PC-9 (cell line): ENCODE measurements around the gene RAB35.

Source experiments
- CTCF ChIP-seq: fragments of 200-600 bp; sonication (generic); conservative IDR thresholded peaks from 2 replicates; pipeline ENCODE4 v1.6.1; 2017; ENCODE audit warnings: mixed run types, antibody characterized with exemption, mild to moderate bottlenecking, moderate library complexity
- EZH2 ChIP-seq: fragments of 200-600 bp; sonication (generic); IDR thresholded peaks from 2 replicates; pipeline ENCODE4 v1.8.0; 2017; ENCODE audit warnings: antibody characterized with exemption, low read depth

GRCh38 chr12:120115692-120116440 lies 687 bp downstream of the RAB35 start:
- TF ChIP-seq CTCF = no peak
- TF ChIP-seq EZH2 = no peak
